ENCODE measurements around the gene IL9. TPM values are rescaled to one million over a fixed set of nuclear protein-coding genes. Genes with fewer than 3 reads are reported as not detected.
"Not testable (repeated sequence)": the region's sequence is repeated elsewhere in the genome, so short reads cannot be mapped to it uniquely, and the experiment has no call there.

Gene IL9
- total and polyA plus RNA-seq, 5 experiments from 2014 or later = not detected

GRCh38 chr5:135859186-135859585 lies 36.5 kb downstream of the IL9 start:
- ATAC-seq, H3K4me3 Mint-ChIP-seq, H3K9me3 Mint-ChIP-seq, H3K27ac Mint-ChIP-seq, H3K36me3 Mint-ChIP-seq, H3K4me1 Mint-ChIP-seq, POLR2A ChIA-PET, DNase-seq: not testable (repeated sequence)
- peaks cover 3 to 26% (median 13%) of the 10 kb centered on the region in 5 donors for H3K27me3 Mint-ChIP-seq

- Mint-ChIP-seq H3K4me3 (no peak overlapping the region), H3K4me1 (no peaks in the 10 kb centered on the region), H3K9me3 (no peaks in the 10 kb centered on the region), H3K36me3 (no peaks in the 10 kb centered on the region), H3K27ac (no peak overlapping the region), H3K27me3 (peaks cover 3 to 22% (median 8%) of the 10 kb centered on the region in 5 donors)
- no peak for DNase-seq
- ATAC-seq = no peak
- POLR2A ChIA-PET = no interaction called here
These were observed 37.9 kb downstream of the IL9 start for GRCh38 chr5:135857630-135858311.

GRCh38 chr5:135851915-135852845 lies 43.5 kb downstream of the IL9 start:
- Mint-ChIP-seq H3K4me1 (peaks cover 0 to 2% (median 0%) of the 10 kb centered on the region in 4 donors), H3K36me3 (no peaks in the 10 kb centered on the region), H3K27ac (no peak overlapping the region), H3K4me3 (no peak overlapping the region), H3K27me3 (peaks cover 0 to 16% (median 1%) of the 10 kb centered on the region in 5 donors), H3K9me3 (peaks cover 0 to 2% (median 0%) of the 10 kb centered on the region in 9 donors)
- POLR2A ChIA-PET = no interaction called here
- ATAC-seq = no peak
- DNase-seq = no peak

GRCh38 chr5:135851186-135851914 lies 44.3 kb downstream of the IL9 start:
- Mint-ChIP-seq H3K9me3 (peaks cover 0 to 2% (median 0%) of the 10 kb centered on the region in 9 donors), H3K4me1 (peaks cover 0 to 2% (median 0%) of the 10 kb centered on the region in 4 donors), H3K27ac (no peak overlapping the region), H3K4me3 (no peak overlapping the region), H3K27me3 (peaks cover 0 to 15% (median 1%) of the 10 kb centered on the region in 5 donors), H3K36me3 (no peaks in the 10 kb centered on the region)
- POLR2A ChIA-PET = no interaction called here
- DNase-seq (no peak), ATAC-seq (no peak)

- ATAC-seq = no peak
- Mint-ChIP-seq H3K4me1 (peaks cover 0 to 2% (median 0%) of the 10 kb centered on the region in 4 donors), H3K36me3 (no peaks in the 10 kb centered on the region), H3K9me3 (peaks cover 0 to 2% (median 0%) of the 10 kb centered on the region in 9 donors), H3K4me3 (no peak overlapping the region), H3K27ac (no peak overlapping the region), H3K27me3 (peaks cover 0 to 12% (median 1%) of the 10 kb centered on the region in 5 donors)
- POLR2A ChIA-PET = no interaction called here
- no peak for DNase-seq
These were observed 45.0 kb downstream of the IL9 start for GRCh38 chr5:135850671-135851070.

- ATAC-seq = no peak
These were observed 45.4 kb downstream of the IL9 start for GRCh38 chr5:135850231-135850630.

GRCh38 chr5:135847976-135848375 lies 47.7 kb downstream of the IL9 start:
- no peak overlapping the region for H3K27ac Mint-ChIP-seq
- DNase-seq = no peak
- ATAC-seq = no peak
- peaks cover 0 to 15% (median 7%) of the 10 kb centered on the region in 5 donors for H3K27me3 Mint-ChIP-seq
- H3K4me1 Mint-ChIP-seq = peaks cover 0 to 2% (median 0%) of the 10 kb centered on the region in 4 donors
- no peak overlapping the region for H3K4me3 Mint-ChIP-seq
- H3K9me3 Mint-ChIP-seq = peaks cover 0 to 2% (median 0%) of the 10 kb centered on the region in 9 donors
- H3K36me3 Mint-ChIP-seq = no peaks in the 10 kb centered on the region
- POLR2A ChIA-PET = no interaction called here

More at GRCh38 chr5:135850231-135850630, 45.4 kb downstream of the IL9 start:
- no peak for DNase-seq
- peaks cover 0 to 12% (median 1%) of the 10 kb centered on the region in 5 donors for H3K27me3 Mint-ChIP-seq
- H3K4me3 Mint-ChIP-seq = no peak overlapping the region
- H3K4me1 Mint-ChIP-seq = peaks cover 0 to 2% (median 0%) of the 10 kb centered on the region in 4 donors
- H3K9me3 Mint-ChIP-seq = peaks cover 0 to 2% (median 0%) of the 10 kb centered on the region in 9 donors
- POLR2A ChIA-PET = no interaction called here
- no peak overlapping the region for H3K27ac Mint-ChIP-seq
- no peaks in the 10 kb centered on the region for H3K36me3 Mint-ChIP-seq

GRCh38 chr5:135846311-135846710 lies 49.3 kb downstream of the IL9 start:
- ATAC-seq (no peak), DNase-seq (no peak)
- peaks cover 0 to 17% (median 9%) of the 10 kb centered on the region in 5 donors for H3K27me3 Mint-ChIP-seq
- no peak overlapping the region for H3K4me3 Mint-ChIP-seq
- H3K9me3 Mint-ChIP-seq = peaks cover 0 to under 1% (median 0%) of the 10 kb centered on the region in 9 donors
- no peaks in the 10 kb centered on the region for H3K36me3 Mint-ChIP-seq
- peaks cover 0 to 2% (median 0%) of the 10 kb centered on the region in 4 donors for H3K4me1 Mint-ChIP-seq
- POLR2A ChIA-PET = no interaction called here
- no peak overlapping the region for H3K27ac Mint-ChIP-seq

- ATAC-seq = no peak
- Mint-ChIP-seq H3K9me3 (peaks cover 0 to 8% (median 0%) of the 10 kb centered on the region in 9 donors), H3K27me3 (peaks cover 0 to 26% (median 10%) of the 10 kb centered on the region in 5 donors), H3K4me3 (no peak overlapping the region), H3K4me1 (peaks cover 0 to 2% (median 0%) of the 10 kb centered on the region in 4 donors), H3K27ac (no peak overlapping the region), H3K36me3 (no peaks in the 10 kb centered on the region)
- DNase-seq = no peak
- POLR2A ChIA-PET = no interaction called here
These were observed 51.9 kb downstream of the IL9 start for GRCh38 chr5:135843571-135844337.

GRCh38 chr5:135842737-135843136 lies 52.9 kb downstream of the IL9 start:
- Mint-ChIP-seq H3K27me3 (peaks cover 0 to 26% (median 10%) of the 10 kb centered on the region in 5 donors), H3K27ac (no peak overlapping the region), H3K36me3 (peaks cover 0 to 5% (median 0%) of the 10 kb centered on the region in 3 donors), H3K9me3 (peaks cover 0 to 17% (median 4%) of the 10 kb centered on the region in 9 donors), H3K4me1 (peaks cover 0 to 2% (median 0%) of the 10 kb centered on the region in 4 donors), H3K4me3 (no peak overlapping the region)
- no peak for DNase-seq
- no peak for ATAC-seq
- POLR2A ChIA-PET = no interaction called here
